Anterior cingulate cortex (tissue), 58 donors: Measurements from ENCODE around the gene TICRR.
A peak's percentile ranks its signal among the peaks of the same experiment; 100 is the strongest.
"Not testable (repeated sequence)": the region's sequence is repeated elsewhere in the genome, so short reads cannot be mapped to it uniquely, and the experiment has no call there.

ENCODE experiments used
- DNase-seq, 58 donors: peaks; one replicate each; lab custom pipeline; 2025; lab: John Stamatoyannopoulos, UW

The TICRR gene

GRCh38 chr15:89575146-89575655, at the start of gene TICRR:
TICRR (plus strand) TSS chr15:89575469; CDS start chr15:89575587, 118 bp downstream.
- peak; percentile 44 to 97 (median 89) for DNase-seq

- no peak for DNase-seq
These were observed 49.1 kb upstream of the TICRR start for GRCh38 chr15:89526181-89526580.

- no peak for DNase-seq
These were observed 48.4 kb upstream of the TICRR start for GRCh38 chr15:89526601-89527441.

GRCh38 chr15:89528757-89529352, 46.4 kb upstream of the TICRR start:
- DNase-seq: no peak

GRCh38 chr15:89530976-89531375, 44.3 kb upstream of the TICRR start:
- peak in 1 of 58 donors; percentile 2 for DNase-seq

GRCh38 chr15:89531796-89532537, 43.3 kb upstream of the TICRR start:
- DNase-seq: no peak

GRCh38 chr15:89533861-89534544, 41.3 kb upstream of the TICRR start:
- no peak for DNase-seq

GRCh38 chr15:89539027-89539426, 36.2 kb upstream of the TICRR start:
- no peak for DNase-seq

GRCh38 chr15:89542369-89542768, 32.9 kb upstream of the TICRR start:
- no peak for DNase-seq

GRCh38 chr15:89543389-89543788, 31.9 kb upstream of the TICRR start:
- DNase-seq: no peak

GRCh38 chr15:89549138-89549537, 26.1 kb upstream of the TICRR start:
- not testable (repeated sequence) for DNase-seq

- no peak for DNase-seq
These were observed 24.8 kb upstream of the TICRR start for GRCh38 chr15:89550427-89550826.

GRCh38 chr15:89551550-89551949, 23.7 kb upstream of the TICRR start:
- no peak for DNase-seq

GRCh38 chr15:89553632-89554031, 21.6 kb upstream of the TICRR start:
- no peak for DNase-seq

- no peak for DNase-seq
These were observed 21.0 kb upstream of the TICRR start for GRCh38 chr15:89554247-89554646.

GRCh38 chr15:89555768-89556167, 19.5 kb upstream of the TICRR start:
- no peak for DNase-seq

- DNase-seq: peak in 38 of 58 donors; percentile 1 to 64 (median 18)
These were observed 18.6 kb upstream of the TICRR start for GRCh38 chr15:89556413-89557262.

GRCh38 chr15:89559769-89560264, 15.5 kb upstream of the TICRR start:
- DNase-seq: no peak

- DNase-seq: no peak
These were observed 9.1 kb upstream of the TICRR start for GRCh38 chr15:89566181-89566580.
